Psoas muscle (tissue), 8 donors: Measurements from ENCODE around the gene HPSE2. TPM values are rescaled to one million over a fixed set of nuclear protein-coding genes. Genes with fewer than 3 reads are reported as not detected.

Experiments used
- ATAC-seq, 4 donors: fragments of 200-7000 bp; cut with Tn5 transposase; one replicate each; pipeline ENCODE4 v1.9.1; 2020; ENCODE audit warnings: moderate library complexity in 3 of 4, mild to moderate bottlenecking in 2 of 4
- DNase-seq, 2 donors: peaks; one replicate each; pipeline ENCODE4 v3.0.0-alpha.2; 2020
- H3K27ac ChIP-seq: fragments of 200-600 bp; one replicate; pipeline ENCODE4 v1.8.0; 2022
- H3K27me3 ChIP-seq, 3 donors: fragments of 200-600 bp in 1 of 3; one replicate each; pipeline versions ENCODE4 v1.6.1 to v1.8.0; 2013 to 2022; ENCODE audit warnings: low read length in 2 of 3, mild to moderate bottlenecking in 2 of 3, moderate library complexity in 1 of 3; ENCODE audit not compliant: insufficient read depth in 3 of 3
- H3K36me3 ChIP-seq, 2 donors: fragments of 200-600 bp in 1 of 2; one replicate each; pipeline versions ENCODE4 v1.6.1 to v1.8.0; 2013 to 2022; ENCODE audit warnings: low read depth in 1 of 2, mild to moderate bottlenecking in 1 of 2, moderate library complexity in 1 of 2; ENCODE audit not compliant: insufficient read depth in 1 of 2
- H3K4me1 ChIP-seq: fragments of 200-600 bp; one replicate; pipeline ENCODE4 v1.8.0; 2022
- H3K4me3 ChIP-seq: fragments of 200-600 bp; one replicate; pipeline ENCODE4 v1.8.0; 2022; ENCODE audit warnings: mild to moderate bottlenecking
- H3K9me3 ChIP-seq: fragments of 200-600 bp; one replicate; pipeline ENCODE4 v1.8.0; 2022
- WGBS, 3 donors: extraction: QIAGEN DNeasy Blood & Tissue Kit; methylation state at CpG; one replicate each; pipeline versions ENCODE4 v1.1.6 to v1.1.7; 2013; 5-methylcytosine and 5-hydroxymethylcytosine counted together
- intact Hi-C, 2 donors: fragments of 100-400 bp; cut with DNase I; formaldehyde crosslinking; loops; one replicate each; pipeline versions ENCODE4 v1.11.0 to v1.14.2; 2022
- polyA plus RNA-seq, 3 donors: library from polyadenylated mRNA; stranded (reverse); fragments of 200-250 nt; gene quantifications; one replicate each; pipeline ENCODE4 v1.2.3, GENCODE V29; 2013
- total RNA-seq, 4 donors: library from RNA; stranded (reverse); fragmentation: NEBNext Ultra II Directional in 2 of 4; extraction: Animal tissue kit (Norgen Biotek cat#: 25700) in 2 of 4; gene quantifications; one replicate each; pipeline versions ENCODE4 v1.2.1 to v1.2.4, GENCODE V29; 2021 to 2023
- TF ChIP-seq, protein P1 (sequence below): fragments of 200-600 bp; IDR thresholded peaks from one replicate; pipeline ENCODE4 v1.8.0; 2022; ENCODE audit warnings: antibody characterized with exemption
- donor health status: healthy with polysubstance abuse.
- donor health status: DM: no; HTN: no; CAD: no; lungs with moderate emphysema.
- donor health status: Bipolar disorder and iron deficiency.
- donor health status: healthy.
- donor health status: DM: yes; HTN: yes; CAD: no.
- donor health status: DM: no; HTN: no; CAD: no.
- donor health status: DM: no; HTN: no; CAD: no.
- donor health status: DM: yes; HTN: yes; CAD: no.

HPSE2 gene
- total and polyA plus RNA-seq, 7 donors, result 0.01 to 0.17 (median 0.03) TPM; not detected in 4

DNA sequence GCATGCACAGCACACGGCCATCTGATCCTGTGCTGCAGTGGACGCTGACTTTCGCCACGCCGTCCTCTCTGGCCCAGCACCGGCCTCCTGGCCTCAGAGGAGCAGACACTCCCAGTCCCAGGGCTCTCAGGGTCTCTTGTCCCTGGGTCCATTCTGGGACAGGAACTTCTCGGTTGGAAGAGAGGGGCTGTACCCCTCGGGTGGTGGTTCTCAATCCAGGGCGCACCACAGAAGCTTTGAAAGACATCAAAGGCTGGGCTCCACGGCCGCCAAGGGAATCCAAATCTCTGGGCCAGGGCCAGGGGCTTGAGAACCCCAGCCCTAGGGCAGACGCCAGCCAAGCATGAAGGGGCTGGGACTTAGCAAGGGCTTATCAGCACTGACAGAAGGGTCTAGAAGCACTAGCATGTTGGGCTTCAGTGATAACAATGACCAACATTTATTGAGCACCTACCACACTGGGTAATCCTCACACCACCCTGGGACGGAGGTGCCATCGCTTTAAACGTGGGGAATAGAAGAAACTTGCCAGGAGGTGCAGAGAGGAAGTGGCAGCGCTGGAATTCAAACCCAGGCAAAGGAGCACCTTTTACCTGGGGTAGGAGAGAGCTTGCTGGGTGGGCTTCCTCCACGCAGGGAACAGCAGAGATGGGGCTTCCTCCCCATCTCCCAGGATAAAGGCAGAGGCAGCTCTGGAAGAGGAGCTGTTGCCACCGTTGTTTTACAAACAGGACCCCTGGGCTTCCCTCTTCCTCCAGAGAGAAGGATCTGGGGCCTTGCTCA, 818.9 kb downstream of the HPSE2 start:
- DNase-seq (no peak), ATAC-seq (no peak)
- Histone ChIP-seq H3K4me3 (no peak overlapping the region), H3K4me1 (peaks cover 17% of the 10 kb centered on the region), H3K27ac (no peak overlapping the region), H3K9me3 (no peaks in the 10 kb centered on the region), H3K27me3 (no peaks in the 10 kb centered on the region), H3K36me3 (peaks cover 0 to 39% of the 10 kb centered on the region in 2 donors)
- WGBS, 3 donors, result 88 to 92% (median 92%) methylated on average over 18 of the region's 18 CpGs
- intact Hi-C loops, result no loop called here
- TF ChIP-seq, protein P1, sequence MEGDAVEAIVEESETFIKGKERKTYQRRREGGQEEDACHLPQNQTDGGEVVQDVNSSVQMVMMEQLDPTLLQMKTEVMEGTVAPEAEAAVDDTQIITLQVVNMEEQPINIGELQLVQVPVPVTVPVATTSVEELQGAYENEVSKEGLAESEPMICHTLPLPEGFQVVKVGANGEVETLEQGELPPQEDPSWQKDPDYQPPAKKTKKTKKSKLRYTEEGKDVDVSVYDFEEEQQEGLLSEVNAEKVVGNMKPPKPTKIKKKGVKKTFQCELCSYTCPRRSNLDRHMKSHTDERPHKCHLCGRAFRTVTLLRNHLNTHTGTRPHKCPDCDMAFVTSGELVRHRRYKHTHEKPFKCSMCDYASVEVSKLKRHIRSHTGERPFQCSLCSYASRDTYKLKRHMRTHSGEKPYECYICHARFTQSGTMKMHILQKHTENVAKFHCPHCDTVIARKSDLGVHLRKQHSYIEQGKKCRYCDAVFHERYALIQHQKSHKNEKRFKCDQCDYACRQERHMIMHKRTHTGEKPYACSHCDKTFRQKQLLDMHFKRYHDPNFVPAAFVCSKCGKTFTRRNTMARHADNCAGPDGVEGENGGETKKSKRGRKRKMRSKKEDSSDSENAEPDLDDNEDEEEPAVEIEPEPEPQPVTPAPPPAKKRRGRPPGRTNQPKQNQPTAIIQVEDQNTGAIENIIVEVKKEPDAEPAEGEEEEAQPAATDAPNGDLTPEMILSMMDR, result no peak

DNA sequence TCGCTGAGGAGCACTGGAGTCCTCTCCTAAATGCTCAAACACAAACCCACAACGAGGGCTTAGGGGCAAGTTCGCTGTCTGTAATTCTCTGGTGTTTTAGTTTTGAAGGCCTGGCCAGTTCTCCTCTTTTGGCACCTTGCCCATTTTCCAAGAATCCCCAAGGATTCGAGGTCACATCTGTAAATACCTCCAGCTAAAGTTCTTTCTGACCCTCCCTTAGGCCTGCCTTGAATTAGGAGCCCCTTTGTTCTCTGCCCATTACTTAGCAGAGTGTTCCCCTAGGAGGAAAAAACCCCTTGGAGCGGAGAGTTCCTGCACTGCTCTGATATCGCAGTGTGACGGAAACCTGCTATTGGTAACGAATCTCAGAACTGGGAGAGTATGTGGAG, 819.9 kb downstream of the HPSE2 start:
- peaks cover 0 to 34% of the 10 kb centered on the region in 2 donors for H3K36me3 ChIP-seq
- ATAC-seq, result no peak
- intact Hi-C loops, result no loop called here
- no peaks in the 10 kb centered on the region for H3K9me3 ChIP-seq
- TF ChIP-seq, protein P1, result no peak
- no peaks in the 10 kb centered on the region for H3K27me3 ChIP-seq
- no peak for DNase-seq
- peaks cover 17% of the 10 kb centered on the region for H3K4me1 ChIP-seq
- 53 to 61% (median 54%) methylated on average over 8 of the region's 8 CpGs for WGBS, 3 donors
- H3K27ac ChIP-seq, result peak overlapping the region; percentile 67
- no peak overlapping the region for H3K4me3 ChIP-seq

DNA sequence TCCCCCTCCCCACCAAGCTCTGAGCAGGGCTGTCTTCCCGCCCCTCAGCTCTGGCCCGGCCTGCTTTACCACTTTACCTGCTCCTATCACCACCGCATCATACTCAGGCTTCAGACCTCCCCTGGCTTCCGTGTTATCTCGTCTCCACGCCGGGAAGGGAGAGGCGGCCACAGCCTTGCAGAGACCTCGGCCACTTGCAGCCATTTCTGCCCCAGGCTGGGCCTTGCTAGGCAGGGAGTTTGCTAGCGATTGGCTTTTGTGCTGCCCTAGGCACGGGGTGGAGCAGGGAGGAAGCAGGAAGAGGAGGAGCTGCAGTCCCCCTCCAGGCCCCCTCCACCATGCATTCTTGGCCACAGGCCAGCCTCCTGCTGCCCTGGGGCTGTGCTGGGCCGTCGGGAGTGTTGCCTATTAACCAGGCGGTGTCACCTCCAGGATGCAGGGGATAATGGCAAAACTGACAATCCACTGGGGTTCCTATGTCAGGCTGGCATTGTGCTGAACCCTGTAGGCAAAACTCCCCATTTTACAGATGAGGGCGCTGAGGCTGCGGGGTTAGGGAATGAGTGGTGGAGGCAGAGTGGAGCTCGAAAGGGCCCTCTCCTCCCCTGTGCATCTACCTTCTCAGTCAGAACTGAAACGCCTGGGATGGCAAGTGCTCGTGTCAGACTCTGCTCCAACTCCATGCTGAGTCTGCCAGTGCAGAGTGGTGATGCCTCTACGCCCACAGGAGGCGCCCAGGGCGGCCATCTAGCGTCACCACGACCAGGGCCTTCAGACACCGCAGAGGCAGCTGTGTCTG, 820.5 kb downstream of the HPSE2 start, which contains the start of gene PYROXD2:
TSS of gene PYROXD2 (minus strand) at position 251 of the 799 bp plus-strand sequence. CDS start at position 204, 47 bp downstream.
- Histone ChIP-seq H3K36me3 (peaks cover 0 to 29% of the 10 kb centered on the region in 2 donors), H3K9me3 (no peaks in the 10 kb centered on the region), H3K4me3 (peak within 1 kb of the TSS; percentile 76), H3K4me1 (peaks cover 17% of the 10 kb centered on the region), H3K27me3 (no peaks in the 10 kb centered on the region), H3K27ac (peak within 1 kb of the TSS; percentile 67)
- 31 to 34% (median 32%) methylated on average over 23 to 25 of the region's 25 CpGs for WGBS, 3 donors
- peak; percentile 90 to 95 for DNase-seq
- intact Hi-C loops, result loop anchor here (5.0 kb wide), 2 partner anchors 73 to 148 kb away; partner anchors contain the start of gene LOXL4 (in 1 of the 2)
- TF ChIP-seq, protein P1, result no peak
- peak; percentile 88 to 93 (median 90) for ATAC-seq

DNA sequence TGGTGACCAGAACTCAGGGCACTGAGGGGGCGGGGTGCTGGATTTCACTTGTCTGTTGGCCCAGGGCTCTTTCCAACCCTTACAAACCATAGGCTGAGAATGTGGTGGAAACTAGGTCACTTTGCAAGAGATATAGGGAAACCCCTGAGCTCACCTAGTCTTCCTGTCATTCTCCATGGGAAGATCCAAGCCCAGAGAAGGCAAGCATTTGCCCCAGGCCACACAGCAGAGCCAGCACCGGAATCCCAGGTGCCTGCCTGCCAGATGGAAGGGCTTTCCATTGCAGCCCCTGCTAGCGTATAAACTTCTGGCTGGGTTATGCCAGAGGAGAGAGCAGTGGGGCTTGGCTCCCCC, 821.1 kb downstream of the HPSE2 start:
- Histone ChIP-seq H3K36me3 (peaks cover 0 to 24% of the 10 kb centered on the region in 2 donors), H3K27me3 (no peaks in the 10 kb centered on the region), H3K4me3 (peak overlapping the region; percentile 76), H3K9me3 (no peaks in the 10 kb centered on the region), H3K4me1 (peaks cover 18% of the 10 kb centered on the region), H3K27ac (peak overlapping the region; percentile 67)
- DNase-seq (no peak), ATAC-seq (no peak)
- WGBS, 3 donors, result 27 to 40% (median 38%) methylated on average over 3 of the region's 3 CpGs
- TF ChIP-seq, protein P1, result no peak
- intact Hi-C loops, result loop anchor here (5.0 kb wide), 2 partner anchors 72 to 147 kb away; partner anchors contain the start of gene LOXL4 (in 1 of the 2)
